ENCODE results near the gene POLR2J3. TPM values are rescaled to one million over a fixed set of nuclear protein-coding genes. Genes with fewer than 3 reads are reported as not detected.
"Not testable (repeated sequence)": the region's sequence is repeated elsewhere in the genome, so short reads cannot be mapped to it uniquely, and the experiment has no call there.

Gene POLR2J3
- total RNA-seq, 2 donors from 2014 or later, result 68.5 to 69.1 TPM

- DNase-seq (ENCODE audit: low spot score in 2 of 2); ATAC-seq; H3K36me3 Mint-ChIP-seq; H3K9me3 Mint-ChIP-seq: not testable (repeated sequence)
- peak overlapping the region in 1 of 2 donors; percentile 77 for H3K27ac Mint-ChIP-seq
These were observed 29.6 kb downstream of the POLR2J3 start for GRCh38 chr7:102542771-102543170.

GRCh38 chr7:102542083-102542482, 30.3 kb downstream of the POLR2J3 start:
- not testable (repeated sequence) for H3K36me3 Mint-ChIP-seq; H3K27ac Mint-ChIP-seq; H3K9me3 Mint-ChIP-seq; DNase-seq (ENCODE audit: low spot score in 2 of 2); ATAC-seq

- ATAC-seq; DNase-seq (ENCODE audit: low spot score in 2 of 2); H3K27ac Mint-ChIP-seq; H3K36me3 Mint-ChIP-seq; H3K9me3 Mint-ChIP-seq: not testable (repeated sequence)
These were observed 31.8 kb downstream of the POLR2J3 start for GRCh38 chr7:102540604-102541003.

GRCh38 chr7:102535062-102535615, 37.2 kb downstream of the POLR2J3 start:
- DNase-seq (ENCODE audit: low spot score in 2 of 2); H3K9me3 Mint-ChIP-seq; ATAC-seq; H3K36me3 Mint-ChIP-seq: not testable (repeated sequence)
- H3K27ac Mint-ChIP-seq, result peak overlapping the region in 1 of 2 donors; percentile 86

- H3K36me3 Mint-ChIP-seq; H3K9me3 Mint-ChIP-seq; H3K27ac Mint-ChIP-seq; DNase-seq (ENCODE audit: low spot score in 2 of 2); ATAC-seq: not testable (repeated sequence)
These were observed 40.3 kb downstream of the POLR2J3 start for GRCh38 chr7:102532127-102532526.

GRCh38 chr7:102531583-102531982, 40.8 kb downstream of the POLR2J3 start:
- H3K27ac Mint-ChIP-seq; ATAC-seq; DNase-seq (ENCODE audit: low spot score in 2 of 2); H3K9me3 Mint-ChIP-seq; H3K36me3 Mint-ChIP-seq: not testable (repeated sequence)

GRCh38 chr7:102527822-102528793, 44.3 kb downstream of the POLR2J3 start:
- not testable (repeated sequence) for H3K9me3 Mint-ChIP-seq; H3K36me3 Mint-ChIP-seq; H3K27ac Mint-ChIP-seq; DNase-seq (ENCODE audit: low spot score in 2 of 2); ATAC-seq

GRCh38 chr7:102527182-102527581, 45.2 kb downstream of the POLR2J3 start:
- not testable (repeated sequence) for H3K36me3 Mint-ChIP-seq; DNase-seq (ENCODE audit: low spot score in 2 of 2); H3K27ac Mint-ChIP-seq; H3K9me3 Mint-ChIP-seq; ATAC-seq

GRCh38 chr7:102524803-102525202, 47.6 kb downstream of the POLR2J3 start:
- not testable (repeated sequence) for H3K9me3 Mint-ChIP-seq; DNase-seq (ENCODE audit: low spot score in 2 of 2); H3K27ac Mint-ChIP-seq; H3K36me3 Mint-ChIP-seq
- ATAC-seq, result peak in 1 of 2 donors; percentile 4

GRCh38 chr7:102520797-102521196, 51.6 kb downstream of the POLR2J3 start:
- not testable (repeated sequence) for H3K27ac Mint-ChIP-seq; DNase-seq (ENCODE audit: low spot score in 2 of 2); ATAC-seq; H3K36me3 Mint-ChIP-seq; H3K9me3 Mint-ChIP-seq

GRCh38 chr7:102517550-102518147, 54.7 kb downstream of the POLR2J3 start, which contains the start of gene RASA4B:
Gene RASA4B, minus strand, starts transcription at chr7:102517777. Its CDS starts 67 bp downstream, at chr7:102517710.
- not testable (repeated sequence) for H3K36me3 Mint-ChIP-seq; DNase-seq (ENCODE audit: low spot score in 2 of 2); H3K27ac Mint-ChIP-seq; H3K9me3 Mint-ChIP-seq
- peak; percentile 88 to 97 for ATAC-seq

Other genes starting within 250 kb of the POLR2J3 start
- not detected for gene SPDYE6, start 216.1 kb downstream of the POLR2J3 start, total RNA-seq
- gene PRKRIP1, start 176.2 kb downstream of the POLR2J3 start, total RNA-seq, result 10 to 100 TPM; 22.9 to 42.3 TPM
- 10 to 100 TPM; 25.8 to 26.7 TPM for gene ORAI2, start 139.0 kb downstream of the POLR2J3 start, total RNA-seq
- 1 to 10 TPM; 8.2 to 9.3 TPM for gene ALKBH4, start 107.7 kb downstream of the POLR2J3 start, total RNA-seq
- 10 to 100 TPM; 11.6 to 12.5 TPM for gene LRWD1, start 107.6 kb downstream of the POLR2J3 start, total RNA-seq
- gene POLR2J, start 93.7 kb downstream of the POLR2J3 start, total RNA-seq, result 10 to 100 TPM; 56.9 to 79.6 TPM
- 10 to 100 TPM; 21.8 to 23.9 TPM for gene RASA4B, start 54.8 kb downstream of the POLR2J3 start, total RNA-seq
- 10 to 100 TPM; 23.3 to 26.0 TPM for gene UPK3BL2, start 28.9 kb downstream of the POLR2J3 start, total RNA-seq
- gene SPDYE2, start 21.4 kb downstream of the POLR2J3 start, total RNA-seq, result not detected
- gene RASA4, start 44.2 kb upstream of the POLR2J3 start, total RNA-seq, result 10 to 100 TPM; 47.8 to 79.4 TPM
- gene UPK3BL1, start 70.2 kb upstream of the POLR2J3 start, total RNA-seq, result 10 to 100 TPM; 38.5 to 43.4 TPM
- not detected for gene SPDYE2B, start 77.7 kb upstream of the POLR2J3 start, total RNA-seq
- 10 to 100 TPM; 18.1 to 20.9 TPM for gene POLR2J2, start 99.1 kb upstream of the POLR2J3 start, total RNA-seq
- 1 to 10 TPM; 5.7 to 9.2 TPM for gene FAM185A, start 176.4 kb upstream of the POLR2J3 start, total RNA-seq